MCF 10A (cell line): ENCODE measurements around the gene MEX3D. TPM values are rescaled to one million over a fixed set of nuclear protein-coding genes. Genes with fewer than 3 reads are reported as not detected.

Experiments used
- BruUV-seq: library from RNA; stranded (reverse); fragments of 400-500 nt; replicated peaks from 2 replicates; lab custom pipeline; 2021; lab: Mats Ljungman, UMichigan
- CTCF ChIA-PET: fragments of 300-600 bp; sonication (Branson Sonifier 250); formaldehyde crosslinking; extraction: SDS; loops from one replicate; lab custom pipeline; 2021; ENCODE audit warnings: antibody characterized with exemption, inconsistent platforms; lab: Yijun Ruan, JAX
- POLR2A ChIA-PET: fragments of 300-600, 350-650 bp; sonication (Branson Sonifier 250); formaldehyde crosslinking; extraction: SDS; loops from one replicate; lab custom pipeline; 2020; ENCODE audit warnings: antibody characterized with exemption, inconsistent platforms; lab: Yijun Ruan, JAX
- DNase-seq: peaks from one replicate; pipeline ENCODE4 v3.0.0-alpha.2; 2018; ENCODE audit not compliant: unreplicated experiment
- H3K27ac Mint-ChIP-seq: one replicate; pipeline ENCODE4 v1.8.0; 2022; ENCODE audit warnings: mild to moderate bottlenecking, low read depth, mixed read lengths; ENCODE audit not compliant: unreplicated experiment
- H3K27me3 Mint-ChIP-seq: one replicate; pipeline ENCODE4 v1.8.0; 2022; ENCODE audit warnings: mixed read lengths; ENCODE audit not compliant: insufficient read depth, unreplicated experiment
- H3K36me3 Mint-ChIP-seq: one replicate; pipeline ENCODE4 v1.8.0; 2022; ENCODE audit warnings: mild to moderate bottlenecking, moderate library complexity, mixed read lengths; ENCODE audit not compliant: insufficient read depth, unreplicated experiment
- H3K4me1 Mint-ChIP-seq: one replicate; pipeline ENCODE4 v1.8.0; 2022; ENCODE audit warnings: mixed read lengths; ENCODE audit not compliant: insufficient read depth, unreplicated experiment
- H3K4me3 Mint-ChIP-seq: one replicate; pipeline ENCODE4 v1.8.0; 2022; ENCODE audit warnings: mild to moderate bottlenecking, moderate library complexity, mixed read lengths; ENCODE audit not compliant: unreplicated experiment
- H3K9me3 Mint-ChIP-seq: one replicate; pipeline ENCODE4 v1.8.0; 2022; ENCODE audit warnings: mixed read lengths; ENCODE audit not compliant: unreplicated experiment
- CTCF ChIP-seq: fragments of 200-600 bp; IDR thresholded peaks from one replicate; pipeline ENCODE4 v1.8.0; 2022; ENCODE audit warnings: antibody characterized with exemption, mild to moderate bottlenecking; ENCODE audit not compliant: unreplicated experiment
- intact Hi-C: fragments of 100-400 bp; cut with micrococcal nuclease; formaldehyde crosslinking; loops from 2 replicates; pipeline ENCODE4 v1.14.1; 2022
- total RNA-seq: library from RNA; stranded (reverse); gene quantifications from 2 replicates; pipeline ENCODE4 v1.2.3, GENCODE V29; 2022

Gene MEX3D
- total RNA-seq, 1 experiment from 2014 or later: 20.0 TPM

DNA sequence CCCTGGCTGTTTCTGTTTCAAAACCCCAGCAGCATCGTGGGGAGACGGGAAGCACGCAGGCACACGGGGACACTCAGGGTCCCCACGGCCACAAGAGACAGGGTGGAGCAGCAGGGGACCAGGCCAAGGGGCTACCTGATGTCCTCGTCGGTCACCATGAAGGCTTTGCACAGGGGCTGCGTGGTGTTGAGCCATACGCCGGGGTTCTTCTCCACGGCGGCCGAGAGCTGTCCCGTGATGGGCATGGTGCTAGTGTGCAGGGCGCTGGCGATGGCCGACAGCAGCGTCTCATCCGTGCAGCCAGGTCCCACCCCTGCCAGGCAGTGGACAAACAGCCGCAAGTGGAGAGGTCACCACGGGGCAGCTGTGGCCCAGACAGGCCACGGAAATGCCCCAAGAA lies 12.8 kb upstream of the MEX3D start:
- ChIA-PET CTCF (interaction anchor here (0.7 kb wide), 1 partner anchor 36 kb away, joined by 3 read pairs; no protein-coding TSS in a partner anchor), POLR2A (interaction anchor here (1.0 kb wide), 1 partner anchor 10 kb away, joined by 4 read pairs; no protein-coding TSS in a partner anchor)
- no TSS peak for BruUV-seq
- no peak for TF ChIP-seq CTCF
- intact Hi-C loops: no loop called here
- no peaks in the 10 kb centered on the region for H3K9me3 Mint-ChIP-seq
- no peaks in the 10 kb centered on the region for H3K4me1 Mint-ChIP-seq
- H3K27ac Mint-ChIP-seq: no peak overlapping the region
- H3K36me3 Mint-ChIP-seq: peaks cover 83% of the 10 kb centered on the region
- no peaks in the 10 kb centered on the region for H3K27me3 Mint-ChIP-seq
- DNase-seq: no peak
- H3K4me3 Mint-ChIP-seq: no peak overlapping the region

DNA sequence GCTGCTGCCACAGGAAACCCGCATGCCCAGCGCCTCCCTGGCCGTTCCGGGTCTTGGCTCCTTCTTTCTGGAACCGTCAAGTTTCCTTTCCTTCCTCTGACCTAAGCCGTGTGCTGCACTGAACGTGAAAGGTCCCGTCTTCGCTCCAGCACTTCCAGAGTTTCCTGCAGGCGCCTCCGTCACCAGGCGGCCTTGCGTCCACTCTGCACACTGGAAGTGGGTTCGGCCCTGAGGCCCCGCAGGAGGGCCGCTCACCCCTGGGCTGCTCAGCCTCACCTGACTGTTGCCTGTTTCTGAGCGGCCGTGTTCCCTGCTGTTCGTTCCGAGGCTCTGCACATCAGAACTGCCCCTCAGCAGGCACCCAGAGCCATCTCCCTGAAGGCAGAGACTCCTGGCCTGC lies 12.3 kb upstream of the MEX3D start:
- Mint-ChIP-seq H3K9me3 (no peaks in the 10 kb centered on the region), H3K36me3 (peaks cover 85% of the 10 kb centered on the region), H3K4me1 (no peaks in the 10 kb centered on the region), H3K27me3 (no peaks in the 10 kb centered on the region), H3K4me3 (no peak overlapping the region), H3K27ac (no peak overlapping the region)
- ChIA-PET CTCF (no interaction called here), POLR2A (interaction anchor here (1.1 kb wide), 1 partner anchor 10 kb away, joined by 6 read pairs; no protein-coding TSS in a partner anchor)
- TF ChIP-seq CTCF: no peak
- intact Hi-C loops: no loop called here
- DNase-seq: no peak
- no TSS peak for BruUV-seq

GRCh38 chr19:1579222-1579621 lies 11.1 kb upstream of the MEX3D start:
- Mint-ChIP-seq H3K36me3 (peaks cover 90% of the 10 kb centered on the region), H3K27ac (no peak overlapping the region), H3K9me3 (no peaks in the 10 kb centered on the region), H3K4me3 (no peak overlapping the region), H3K27me3 (no peaks in the 10 kb centered on the region), H3K4me1 (no peaks in the 10 kb centered on the region)
- POLR2A ChIA-PET: interaction anchor here (1.1 to 1.6 kb wide), 2 partner anchors 9 to 11 kb away, joined by 6 to 10 read pairs; no protein-coding TSS in a partner anchor
- TF ChIP-seq CTCF: no peak
- intact Hi-C loops: no loop called here
- DNase-seq: no peak
- BruUV-seq: no TSS peak
- CTCF ChIA-PET: no interaction called here

GRCh38 chr19:1577929-1578618 lies 9.9 kb upstream of the MEX3D start:
- POLR2A ChIA-PET: interaction anchor here (1.0 to 1.6 kb wide), 2 partner anchors 10 to 13 kb away, joined by 3 to 10 read pairs; no protein-coding TSS in a partner anchor
- no peak for DNase-seq
- Mint-ChIP-seq H3K4me1 (no peaks in the 10 kb centered on the region), H3K4me3 (no peak overlapping the region), H3K27ac (no peak overlapping the region), H3K36me3 (peaks cover 79% of the 10 kb centered on the region), H3K9me3 (no peaks in the 10 kb centered on the region), H3K27me3 (no peaks in the 10 kb centered on the region)
- no peak for TF ChIP-seq CTCF
- no TSS peak for BruUV-seq
- intact Hi-C loops: no loop called here
- CTCF ChIA-PET: no interaction called here
